ENCODE data around the gene SLC44A1.
"Not testable (repeated sequence)": the region's sequence is repeated elsewhere in the genome, so short reads cannot be mapped to it uniquely, and the experiment has no call there.

Gene SLC44A1

DNA sequence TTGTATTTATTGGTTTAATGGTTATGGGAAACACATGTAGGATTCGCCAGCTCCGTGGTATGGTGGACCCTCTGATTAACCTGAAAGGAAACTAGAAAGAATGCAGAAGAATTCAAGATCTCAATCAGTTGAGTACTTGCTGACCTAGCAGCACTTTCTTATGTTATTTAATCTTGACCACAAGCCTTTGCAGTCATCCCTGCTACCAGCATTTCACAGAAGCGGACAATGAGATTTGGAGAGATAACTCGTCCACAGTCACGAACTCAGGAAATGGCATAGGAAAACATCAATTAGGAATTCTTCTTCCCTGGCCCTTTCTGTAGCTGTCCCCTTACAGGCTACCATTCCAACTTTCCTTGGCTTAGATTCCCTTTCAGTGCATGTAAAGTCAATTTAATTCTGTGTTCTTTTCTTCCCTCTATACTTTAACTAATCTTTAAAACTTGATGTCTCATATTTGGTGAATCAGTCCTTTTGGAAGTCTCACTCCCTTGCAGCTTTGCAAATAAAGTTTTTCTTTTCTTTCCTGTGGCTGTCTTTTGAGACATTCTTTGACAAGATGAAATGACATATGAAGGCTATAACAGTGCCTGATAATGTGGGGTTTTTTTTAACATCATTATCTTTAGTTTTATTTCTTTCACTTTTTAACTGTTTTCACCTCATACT lies 1.3 kb upstream of the SLC44A1 start:
- DNase-seq: no peak

GRCh38 chr9:105244734-105245028 lies 230 bp downstream of the SLC44A1 start:
- DNase-seq: no peak

GRCh38 chr9:105245029-105245890 lies 809 bp downstream of the SLC44A1 start:
- peak; percentile 55 to 57 for DNase-seq

- DNase-seq: no peak
These were observed 1.4 kb downstream of the SLC44A1 start for GRCh38 chr9:105245891-105246161.

DNA sequence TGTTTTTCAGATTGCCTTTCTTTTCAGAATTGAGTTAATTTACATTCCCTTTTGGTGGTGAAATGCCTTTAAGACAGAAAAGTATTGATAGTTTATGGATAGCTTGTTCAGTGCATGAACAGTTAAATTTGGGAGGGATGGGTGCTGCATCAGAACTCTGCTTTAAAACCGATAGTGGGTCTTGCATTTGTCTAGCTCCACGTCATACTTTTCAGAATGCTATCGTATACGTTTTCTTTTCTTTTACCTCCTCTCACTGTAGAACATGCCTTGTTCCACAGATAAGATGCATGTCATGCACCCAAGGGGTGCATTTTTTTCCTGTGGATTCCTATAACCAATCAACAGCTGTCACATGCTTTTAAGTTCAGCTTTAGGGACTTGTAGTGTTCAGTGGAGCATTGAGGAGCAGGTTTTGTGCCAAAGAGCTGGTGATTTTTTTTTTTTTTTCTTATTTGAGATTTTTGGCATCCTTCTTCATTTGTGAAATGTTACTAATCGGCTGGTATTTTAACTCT lies 2.3 kb downstream of the SLC44A1 start:
- DNase-seq: no peak

DNA sequence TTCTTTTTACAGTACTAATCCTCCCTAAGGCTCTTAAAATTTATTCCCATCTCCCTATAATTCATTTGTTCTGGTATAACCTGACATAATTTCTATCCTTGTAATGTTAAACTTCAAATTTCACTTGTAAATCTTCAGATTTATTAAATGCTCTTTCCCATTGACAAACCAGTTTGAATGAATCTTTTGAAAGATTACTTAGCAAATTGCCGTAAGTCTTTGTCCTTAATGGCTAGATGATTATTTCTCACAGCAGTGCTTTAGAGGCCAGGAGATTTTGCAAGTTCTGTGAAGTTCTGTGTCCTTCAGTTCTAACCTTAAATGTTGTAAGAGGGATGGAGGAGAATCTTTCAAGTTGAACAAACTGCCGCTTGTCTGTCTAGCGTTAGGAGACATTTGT lies 4.2 kb downstream of the SLC44A1 start:
- no peak for DNase-seq

- DNase-seq: no peak
These were observed 6.7 kb downstream of the SLC44A1 start for GRCh38 chr9:105251133-105251532.

GRCh38 chr9:105251733-105252404 lies 7.4 kb downstream of the SLC44A1 start:
- DNase-seq: no peak

DNA sequence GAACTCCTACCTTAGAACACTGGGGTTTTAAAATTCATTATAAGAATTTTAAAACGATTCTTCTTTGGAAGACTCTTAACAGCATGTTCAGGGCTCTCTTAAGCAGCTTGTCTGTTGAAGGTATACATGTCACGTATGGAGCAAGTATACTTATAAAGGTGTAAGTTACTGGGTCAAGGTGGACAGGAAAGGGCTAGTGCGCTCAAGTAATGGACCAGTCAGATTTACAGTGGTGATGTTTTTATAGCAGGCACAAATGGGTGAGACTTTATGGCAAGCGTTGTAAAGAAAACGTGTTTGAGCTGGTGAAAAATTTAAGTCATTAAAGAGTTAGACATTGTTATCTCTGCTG lies 7.9 kb downstream of the SLC44A1 start:
- no peak for DNase-seq

GRCh38 chr9:105254226-105254625 lies 9.8 kb downstream of the SLC44A1 start:
- no peak for DNase-seq

GRCh38 chr9:105255421-105255820 lies 11.0 kb downstream of the SLC44A1 start:
- DNase-seq: no peak

DNA sequence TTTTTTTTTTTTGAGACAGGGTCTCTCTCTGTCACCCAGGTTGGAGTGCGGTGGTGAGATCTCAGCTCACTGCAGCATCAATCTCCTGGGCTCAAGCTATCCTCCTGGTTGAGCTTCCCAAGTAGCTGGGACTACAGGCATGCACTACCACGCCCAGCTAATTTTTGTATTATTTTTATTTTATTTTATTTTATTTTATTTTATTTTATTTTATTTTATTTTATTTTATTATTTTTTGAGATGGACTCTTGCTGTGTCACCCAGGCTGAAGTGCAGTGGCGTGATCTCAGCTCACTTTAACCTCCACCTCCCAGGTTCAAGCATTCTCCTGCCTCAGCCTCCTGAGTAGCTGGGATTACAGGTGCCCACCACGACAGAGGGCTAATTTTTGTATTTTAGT lies 12.1 kb downstream of the SLC44A1 start:
- not testable (repeated sequence) for DNase-seq

- no peak for DNase-seq
These were observed 13.4 kb downstream of the SLC44A1 start for GRCh38 chr9:105257809-105258208.

- no peak for DNase-seq
These were observed 13.8 kb downstream of the SLC44A1 start for GRCh38 chr9:105258225-105258737.

GRCh38 chr9:105259274-105259673 lies 14.8 kb downstream of the SLC44A1 start:
- DNase-seq: no peak

- no peak for DNase-seq
These were observed 15.5 kb downstream of the SLC44A1 start for GRCh38 chr9:105259731-105260612.

DNA sequence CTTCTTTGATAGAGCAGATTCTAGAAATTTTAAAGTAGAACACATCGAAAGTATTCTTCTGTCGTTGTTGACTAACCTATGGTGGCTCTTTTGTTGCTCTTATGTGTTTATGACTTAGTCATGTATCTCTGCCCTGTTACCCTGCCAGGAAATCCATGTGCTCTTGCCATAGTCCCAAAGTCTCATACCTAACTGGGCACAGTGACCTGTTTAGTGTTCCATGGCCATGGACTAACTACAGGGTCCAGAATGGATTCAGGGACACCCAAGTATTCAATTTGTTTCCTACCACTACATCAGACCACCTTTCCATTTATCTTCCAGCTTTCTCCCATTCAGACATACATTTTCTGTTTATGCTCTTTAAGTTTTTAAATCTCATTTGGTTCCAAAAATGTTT lies 18.0 kb downstream of the SLC44A1 start:
- no peak for DNase-seq

- DNase-seq: no peak
These were observed 19.9 kb downstream of the SLC44A1 start for GRCh38 chr9:105264380-105264779.

DNA sequence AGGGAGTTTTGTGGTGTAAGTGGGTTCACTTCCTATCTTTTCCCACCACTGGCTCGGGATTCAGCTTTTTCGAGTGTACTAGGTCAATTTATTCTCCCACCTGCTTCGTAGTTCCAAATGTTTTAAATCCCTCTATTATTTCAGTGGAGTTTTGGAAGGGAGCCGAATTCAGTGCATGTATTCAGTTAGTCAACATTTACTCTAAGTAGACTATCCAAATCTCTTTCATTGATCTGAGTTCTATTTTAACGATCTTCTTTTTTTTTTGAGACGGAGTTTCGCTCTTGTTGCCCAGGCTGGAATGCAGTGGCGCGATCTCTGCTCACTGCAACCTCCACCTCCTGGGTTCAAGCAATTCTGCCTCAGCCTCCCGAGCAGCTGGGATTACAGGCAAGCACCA lies 23.8 kb downstream of the SLC44A1 start:
- DNase-seq: not testable (repeated sequence)

DNA sequence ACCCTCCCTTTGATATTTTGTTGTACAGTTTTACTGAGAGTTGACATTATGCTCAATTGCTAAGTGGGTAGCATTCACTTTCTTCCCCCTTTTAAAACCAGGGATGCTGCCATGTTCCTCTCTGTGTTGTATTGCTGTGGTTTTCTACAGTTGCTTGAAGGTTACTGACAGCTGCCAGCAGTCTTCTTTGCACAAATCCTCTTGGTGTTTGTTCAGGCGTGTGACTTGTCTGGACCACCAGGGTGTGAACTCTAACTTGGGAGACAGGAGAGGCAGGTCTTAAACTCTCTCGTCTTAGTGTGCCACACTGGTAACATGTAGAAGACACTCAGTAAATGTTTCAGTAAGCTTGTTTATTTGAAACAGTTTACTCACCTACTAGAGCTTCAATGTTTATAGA lies 25.1 kb downstream of the SLC44A1 start:
- no peak for DNase-seq

DNA sequence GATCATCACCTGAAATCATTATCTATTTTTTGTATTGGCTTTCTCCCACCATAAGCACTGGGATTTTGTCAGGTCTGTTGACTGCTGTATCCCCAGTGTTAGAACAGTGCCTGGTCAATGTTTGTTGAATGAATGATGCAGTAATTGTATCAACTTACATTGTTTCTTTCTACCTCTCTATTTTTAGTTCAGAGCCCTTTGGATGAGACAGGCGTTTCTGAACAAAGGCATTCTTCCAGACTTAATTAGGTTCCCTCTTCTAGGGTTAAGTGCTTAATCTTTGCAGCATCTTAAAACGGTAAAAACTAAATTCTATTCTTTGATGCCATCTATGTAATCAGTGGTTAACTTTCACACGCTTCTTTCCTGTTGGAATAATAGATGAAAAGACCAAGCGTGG lies 26.3 kb downstream of the SLC44A1 start:
- no peak for DNase-seq

- no peak for DNase-seq
These were observed 29.3 kb downstream of the SLC44A1 start for GRCh38 chr9:105273731-105274130.

GRCh38 chr9:105275111-105275510 lies 30.7 kb downstream of the SLC44A1 start:
- DNase-seq: no peak
